Mesothelial cell of epicardium (in vitro differentiated cells): ENCODE measurements around the gene FGR. TPM values are rescaled to one million over a fixed set of nuclear protein-coding genes. Genes with fewer than 3 reads are reported as not detected.

Experiments
- DNase-seq, 2 experiments: peaks; one replicate each; pipeline ENCODE4 v3.0.0; 2021; ENCODE audit warnings: low spot score in 2 of 2; ENCODE audit not compliant: unreplicated experiment in 2 of 2
- H3K27ac Mint-ChIP-seq: 2 replicates; pipeline ENCODE4 v1.8.0; 2021; ENCODE audit warnings: mixed read lengths
- H3K27me3 Mint-ChIP-seq: 2 replicates; pipeline ENCODE4 v1.8.0; 2021; ENCODE audit warnings: low read depth, mixed read lengths
- H3K36me3 Mint-ChIP-seq: 2 replicates; pipeline ENCODE4 v1.8.0; 2021; ENCODE audit warnings: mixed read lengths
- H3K4me1 Mint-ChIP-seq: 2 replicates; pipeline ENCODE4 v1.8.0; 2021; ENCODE audit warnings: mixed read lengths
- H3K4me3 Mint-ChIP-seq: 2 replicates; pipeline ENCODE4 v1.8.0; 2021; ENCODE audit warnings: mild to moderate bottlenecking, moderate library complexity, mixed read lengths
- H3K9me3 Mint-ChIP-seq: 2 replicates; pipeline ENCODE4 v1.8.0; 2021; ENCODE audit warnings: mixed read lengths
- CTCF ChIP-seq: fragments of 200-600 bp; sonication (generic); IDR thresholded peaks from one replicate; pipeline ENCODE4 v1.5.0; 2021; ENCODE audit warnings: antibody characterized with exemption; ENCODE audit not compliant: unreplicated experiment
- total RNA-seq: library from RNA; stranded (reverse); gene quantifications from 3 replicates; pipeline ENCODE4 v1.2.1, GENCODE V29; 2021

Gene FGR
- total RNA-seq, 1 donor from 2014 or later = 0.11 TPM

GRCh38 chr1:27581823-27582243, 53.2 kb downstream of the FGR start:
- Mint-ChIP-seq H3K36me3 (peaks cover 9% of the 10 kb centered on the region), H3K4me3 (no peak overlapping the region), H3K9me3 (no peaks in the 10 kb centered on the region), H3K27ac (peak overlapping the region; percentile 25), H3K27me3 (no peaks in the 10 kb centered on the region), H3K4me1 (peaks cover 2% of the 10 kb centered on the region)
- DNase-seq = no peak
- no peak for TF ChIP-seq CTCF

GRCh38 chr1:27577504-27578188, 57.3 kb downstream of the FGR start:
- Mint-ChIP-seq H3K27ac (no peak overlapping the region), H3K36me3 (peaks cover 3% of the 10 kb centered on the region), H3K4me3 (no peak overlapping the region), H3K9me3 (no peaks in the 10 kb centered on the region), H3K27me3 (no peaks in the 10 kb centered on the region), H3K4me1 (peaks cover 26% of the 10 kb centered on the region)
- DNase-seq = no peak
- no peak for TF ChIP-seq CTCF

DNA sequence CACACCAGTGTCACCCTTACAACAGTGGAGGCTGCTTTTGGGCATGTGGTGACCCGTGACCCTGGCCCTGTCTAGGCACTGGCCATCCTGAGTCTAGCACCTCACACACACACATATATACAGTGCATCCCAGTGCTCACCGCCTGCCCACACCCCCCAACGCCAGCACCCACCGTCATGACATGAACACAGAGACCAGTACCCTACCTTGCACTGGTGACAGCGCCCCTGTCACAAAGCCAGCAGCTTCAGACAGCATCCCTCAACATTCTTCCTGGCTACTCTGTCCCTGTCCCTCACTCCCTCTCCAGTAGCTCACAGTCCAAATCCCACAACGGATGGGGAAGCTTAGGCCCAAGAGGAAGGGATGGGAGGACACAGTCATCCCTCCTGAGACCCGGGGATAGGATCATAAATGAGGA, 58.2 kb downstream of the FGR start:
- Mint-ChIP-seq H3K4me1 (peaks cover 34% of the 10 kb centered on the region), H3K27me3 (no peaks in the 10 kb centered on the region), H3K27ac (peak overlapping the region; percentile 56)

GRCh38 chr1:27575840-27576331, 59.1 kb downstream of the FGR start:
- Mint-ChIP-seq H3K27ac (no peak overlapping the region), H3K4me3 (peak overlapping the region; percentile 37), H3K27me3 (no peaks in the 10 kb centered on the region), H3K4me1 (peaks cover 40% of the 10 kb centered on the region), H3K36me3 (peaks cover 2% of the 10 kb centered on the region), H3K9me3 (no peaks in the 10 kb centered on the region)
- no peak for DNase-seq
- TF ChIP-seq CTCF = no peak

More for the DNA sequence above, 58.2 kb downstream of the FGR start:
- Mint-ChIP-seq H3K9me3 (no peaks in the 10 kb centered on the region), H3K36me3 (peaks cover 2% of the 10 kb centered on the region), H3K4me3 (peak overlapping the region; percentile 20)
- TF ChIP-seq CTCF = no peak
- no peak for DNase-seq

DNA sequence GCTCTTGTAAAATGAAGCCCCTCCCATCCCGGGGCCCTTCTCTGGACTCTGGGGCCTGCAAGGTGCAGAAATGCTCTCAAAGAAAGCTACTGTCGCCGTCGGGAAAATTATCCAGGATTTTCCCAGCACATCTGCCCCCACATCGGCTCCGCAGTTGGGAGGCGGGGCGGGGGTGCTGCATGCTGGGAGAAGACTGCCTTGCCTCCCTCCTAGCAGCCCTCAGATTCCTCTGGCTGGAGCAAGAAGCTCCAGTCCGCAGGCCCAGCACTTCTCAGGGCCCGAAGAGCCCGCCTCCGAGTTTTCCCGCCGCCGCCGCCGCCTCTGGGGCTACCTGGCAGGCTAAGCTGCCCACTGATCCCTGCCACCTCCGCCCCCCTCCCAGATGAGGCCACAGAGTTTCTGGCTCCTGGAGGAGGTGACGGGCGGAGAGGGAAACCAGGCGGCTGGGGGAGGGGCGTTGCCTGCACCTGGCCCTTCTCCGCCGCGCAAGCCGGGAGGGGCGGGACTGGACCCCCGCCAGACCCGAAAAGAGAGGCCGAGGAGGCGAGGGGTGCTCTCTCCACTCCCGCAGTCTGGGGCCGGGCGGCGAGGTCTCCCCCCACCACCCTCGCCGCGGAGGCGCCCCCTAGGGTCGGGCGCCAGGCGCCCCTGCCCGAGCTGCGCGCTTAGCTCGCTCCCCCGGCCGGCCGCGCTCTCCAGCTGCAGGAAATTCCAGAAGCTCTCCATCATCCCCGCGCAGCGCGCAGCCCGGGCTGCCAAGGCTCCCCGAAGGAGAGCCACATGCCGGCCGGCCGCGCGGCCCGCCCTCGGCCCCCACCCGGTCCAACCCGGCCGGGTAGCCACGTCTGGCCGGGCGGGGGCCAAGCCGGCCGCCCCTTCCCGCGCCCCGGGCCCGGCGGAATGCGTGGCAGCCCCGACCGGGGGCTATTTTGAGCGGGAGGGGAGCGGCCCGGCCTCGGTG, 59.8 kb downstream of the FGR start:
- DNase-seq = peak; percentile 73 to 84
- no peaks in the 10 kb centered on the region for H3K36me3 Mint-ChIP-seq

More for the DNA sequence above, 59.8 kb downstream of the FGR start:
- H3K4me1 Mint-ChIP-seq = peaks cover 47% of the 10 kb centered on the region
- TF ChIP-seq CTCF = no peak
- peak overlapping the region; percentile 41 for H3K4me3 Mint-ChIP-seq
- no peaks in the 10 kb centered on the region for H3K27me3 Mint-ChIP-seq
- H3K27ac Mint-ChIP-seq = peak overlapping the region; percentile 95
- no peaks in the 10 kb centered on the region for H3K9me3 Mint-ChIP-seq
